GM12872 (cell line): ENCODE data around the gene TMEM235.

Experiments used
- CTCF ChIP-seq: IDR thresholded peaks from 3 replicates; pipeline ENCODE4 v1.5.1; 2011; ENCODE audit warnings: low read depth, mild to moderate bottlenecking, low read length, moderate library complexity; ENCODE audit not compliant: insufficient read depth

The TMEM235 gene

GRCh38 chr17:78226759-78227454 is 4.5 kb upstream of the TMEM235 start:
- no peak for TF ChIP-seq CTCF

- no peak for TF ChIP-seq CTCF
Observed at GRCh38 chr17:78227455-78227916, 3.9 kb upstream of the TMEM235 start.

GRCh38 chr17:78228176-78228575 is 3.3 kb upstream of the TMEM235 start:
- no peak for TF ChIP-seq CTCF

- no peak for TF ChIP-seq CTCF
Observed at GRCh38 chr17:78230252-78230962, 1.0 kb upstream of the TMEM235 start.

GRCh38 chr17:78231991-78232858 is 794 bp downstream of the TMEM235 start:
- TF ChIP-seq CTCF: no peak

GRCh38 chr17:78232859-78233173 is 1.4 kb downstream of the TMEM235 start:
- TF ChIP-seq CTCF: no peak

GRCh38 chr17:78233678-78234077 is 2.2 kb downstream of the TMEM235 start:
- TF ChIP-seq CTCF: no peak
